ENCODE results near the gene GCLC. TPM values are rescaled to one million over a fixed set of nuclear protein-coding genes. Genes with fewer than 3 reads are reported as not detected.

Gene GCLC
- total and polyA plus RNA-seq, 4 donors: 9.6 to 22.0 (median 15.8) TPM

DNA sequence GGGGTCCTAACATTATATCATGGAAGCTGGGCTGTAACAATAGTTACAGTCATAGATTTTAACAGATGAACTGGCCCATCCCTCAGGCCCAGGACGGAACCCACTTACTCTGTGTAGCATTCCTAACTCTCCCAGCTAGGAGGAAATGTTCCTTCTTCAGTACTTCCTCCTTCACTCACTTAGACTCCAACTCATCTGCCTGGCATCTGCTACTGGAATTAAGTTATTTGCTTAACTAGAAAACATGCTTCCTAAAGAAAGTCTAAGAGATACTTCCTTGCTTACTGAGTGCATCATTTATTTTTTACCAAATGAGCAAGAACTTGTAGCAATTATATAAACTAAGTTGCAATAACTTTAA, 20.5 kb downstream of the GCLC start:
- Histone ChIP-seq H3K4me3 (ENCODE audit: low read length in 2 of 2) (no peak overlapping the region), H3K4me1 (ENCODE audit: control insufficient read depth in 1 of 2, insufficient read depth in 2 of 2, low read length in 2 of 2) (no peaks in the 10 kb centered on the region), H3K9me3 (ENCODE audit: control insufficient read depth, low read length) (no peaks in the 10 kb centered on the region), H3K27me3 (ENCODE audit: control insufficient read depth in 1 of 2, insufficient read depth in 2 of 2, low read length in 1 of 2) (no peaks in the 10 kb centered on the region), H3K27ac (ENCODE audit: low read depth in 1 of 2, low read length in 2 of 2) (no peak overlapping the region), H3K36me3 (ENCODE audit: control insufficient read depth in 1 of 2, insufficient read depth in 2 of 2, low read length in 1 of 2) (peaks cover 0 to 3% of the 10 kb centered on the region in 2 donors)
- DNase-seq (no peak), ATAC-seq (ENCODE audit: low FRiP score) (no peak)
- WGBS, 2 donors: 61 to 79% methylated on average over 1 of the region's 1 CpG
- intact Hi-C loops (cut with DNase I): no loop called here

DNA sequence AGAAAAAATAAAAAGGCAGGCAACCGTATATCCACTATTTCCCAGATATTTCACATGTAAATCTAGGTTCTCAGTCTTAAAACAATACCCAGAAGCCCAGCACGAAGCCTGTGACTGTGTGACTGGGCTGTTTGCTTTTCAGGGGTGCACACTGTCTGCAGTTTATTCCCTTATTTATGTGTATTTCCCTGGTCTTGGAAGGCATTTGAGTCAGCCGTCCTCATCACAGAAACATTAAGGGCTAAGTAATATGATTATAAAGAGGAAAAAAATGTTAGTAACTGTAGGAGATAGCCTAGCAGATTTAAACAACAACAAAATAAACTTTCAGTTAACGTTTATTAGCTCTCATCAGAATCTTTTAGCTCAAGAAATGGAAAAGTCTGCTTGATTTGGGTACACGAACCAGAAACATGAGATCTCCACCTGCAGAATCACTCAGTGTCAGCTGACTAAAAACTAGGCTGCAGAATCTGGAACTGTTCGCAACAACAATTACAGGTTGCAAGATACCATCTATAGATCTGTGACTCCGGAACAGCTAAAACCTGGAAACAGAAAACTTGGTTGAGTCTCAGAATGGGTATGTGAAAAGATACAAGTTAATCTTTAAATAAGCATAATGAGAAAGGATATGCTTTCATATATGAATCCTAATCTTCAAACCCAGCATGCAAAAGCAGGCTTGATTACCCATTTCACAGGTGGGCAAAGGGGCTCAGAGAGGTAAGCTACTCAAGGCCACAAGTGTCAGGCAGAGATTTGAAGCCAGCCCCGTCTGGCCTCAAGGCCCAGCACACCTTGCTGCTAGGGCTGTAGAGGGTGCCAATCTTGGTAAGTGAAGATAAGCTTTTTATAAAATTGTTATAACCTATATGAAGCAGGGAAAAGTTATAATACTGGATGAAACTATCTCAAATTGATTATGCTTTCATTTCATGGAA, 21.1 kb downstream of the GCLC start:
- no peaks in the 10 kb centered on the region for H3K9me3 ChIP-seq (ENCODE audit: control insufficient read depth, low read length)
- intact Hi-C loops (cut with DNase I): no loop called here
- H3K4me3 ChIP-seq (ENCODE audit: low read length in 2 of 2): no peak overlapping the region
- WGBS, 2 donors: 44 to 45% methylated on average over 8 of the region's 8 CpGs
- ATAC-seq (ENCODE audit: low FRiP score) (no peak), DNase-seq (no peak)
- no peaks in the 10 kb centered on the region for H3K27me3 ChIP-seq (ENCODE audit: control insufficient read depth in 1 of 2, insufficient read depth in 2 of 2, low read length in 1 of 2)
- peaks cover 0 to 3% of the 10 kb centered on the region in 2 donors for H3K36me3 ChIP-seq (ENCODE audit: control insufficient read depth in 1 of 2, insufficient read depth in 2 of 2, low read length in 1 of 2)
- no peak overlapping the region for H3K27ac ChIP-seq (ENCODE audit: low read depth in 1 of 2, low read length in 2 of 2)
- H3K4me1 ChIP-seq (ENCODE audit: control insufficient read depth in 1 of 2, insufficient read depth in 2 of 2, low read length in 2 of 2): no peaks in the 10 kb centered on the region

DNA sequence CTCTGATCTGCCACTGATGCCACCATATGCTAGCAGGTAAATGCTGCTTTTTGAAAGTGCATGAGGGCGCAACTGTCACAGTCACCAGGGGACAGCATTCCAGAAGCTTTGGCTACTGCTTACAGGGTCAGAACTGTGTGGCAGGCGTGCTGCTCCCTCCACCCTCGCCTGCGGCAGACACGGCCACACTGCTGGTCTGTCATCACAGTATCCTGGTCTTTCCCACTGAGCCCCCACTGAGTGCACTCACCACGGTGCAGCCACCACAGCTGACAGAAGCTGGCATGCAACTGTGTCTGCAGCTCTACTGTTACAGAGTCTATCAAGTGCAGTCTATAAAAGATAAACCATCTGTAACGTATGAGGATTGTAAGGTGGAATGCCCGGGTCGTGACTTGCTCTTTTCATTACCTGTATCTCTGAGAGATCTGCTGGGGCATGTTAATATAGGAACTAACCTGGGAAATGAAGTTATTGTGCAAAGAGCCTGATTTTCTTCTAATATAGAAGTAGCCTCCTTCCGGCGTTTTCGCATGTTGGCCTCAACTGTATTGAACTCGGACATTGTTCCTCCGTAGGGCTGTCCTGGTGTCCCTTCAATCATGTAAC, 24.5 kb downstream of the GCLC start:
- H3K36me3 ChIP-seq (ENCODE audit: control insufficient read depth in 1 of 2, insufficient read depth in 2 of 2, low read length in 1 of 2): peaks cover 0 to 3% of the 10 kb centered on the region in 2 donors
- ATAC-seq (ENCODE audit: low FRiP score) (no peak), DNase-seq (no peak)
- no peaks in the 10 kb centered on the region for H3K4me1 ChIP-seq (ENCODE audit: control insufficient read depth in 1 of 2, insufficient read depth in 2 of 2, low read length in 2 of 2)
- H3K27me3 ChIP-seq (ENCODE audit: control insufficient read depth in 1 of 2, insufficient read depth in 2 of 2, low read length in 1 of 2): no peaks in the 10 kb centered on the region
- intact Hi-C loops (cut with DNase I): no loop called here
- H3K9me3 ChIP-seq (ENCODE audit: control insufficient read depth, low read length): no peaks in the 10 kb centered on the region
- 93% methylated on average over 14 of the region's 14 CpGs for WGBS, 2 donors
- H3K27ac ChIP-seq (ENCODE audit: low read depth in 1 of 2, low read length in 2 of 2): no peak overlapping the region
- H3K4me3 ChIP-seq (ENCODE audit: low read length in 2 of 2): no peak overlapping the region

DNA sequence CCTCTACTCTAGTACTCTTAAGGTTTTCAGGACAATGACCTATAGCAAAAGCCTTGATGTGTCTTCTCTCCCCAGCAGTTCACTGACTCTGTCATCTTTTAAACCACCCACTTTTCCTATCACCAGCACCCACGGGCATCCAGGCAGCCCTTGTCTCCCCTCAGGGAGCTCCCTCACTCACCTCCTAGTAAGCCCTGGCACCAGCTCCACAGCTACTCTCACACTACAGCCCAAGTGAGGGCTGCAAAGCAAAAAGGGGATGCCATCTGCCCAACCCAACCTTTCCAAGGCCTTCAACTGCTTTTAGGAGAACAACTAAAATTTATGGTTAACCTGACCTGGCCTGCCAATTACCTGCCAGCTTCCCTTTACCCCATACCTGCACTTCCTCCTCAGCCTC, 26.0 kb downstream of the GCLC start:
- Histone ChIP-seq H3K4me1 (ENCODE audit: control insufficient read depth in 1 of 2, insufficient read depth in 2 of 2, low read length in 2 of 2) (no peaks in the 10 kb centered on the region), H3K27ac (ENCODE audit: low read depth in 1 of 2, low read length in 2 of 2) (no peak overlapping the region), H3K36me3 (ENCODE audit: control insufficient read depth in 1 of 2, insufficient read depth in 2 of 2, low read length in 1 of 2) (peaks cover 0 to 3% of the 10 kb centered on the region in 2 donors), H3K27me3 (ENCODE audit: control insufficient read depth in 1 of 2, insufficient read depth in 2 of 2, low read length in 1 of 2) (no peaks in the 10 kb centered on the region), H3K9me3 (ENCODE audit: control insufficient read depth, low read length) (no peaks in the 10 kb centered on the region), H3K4me3 (ENCODE audit: low read length in 2 of 2) (no peak overlapping the region)
- DNase-seq (no peak), ATAC-seq (ENCODE audit: low FRiP score) (no peak)
- intact Hi-C loops (cut with DNase I): no loop called here
- WGBS, 2 donors: 69 to 79% methylated on average over 1 of the region's 1 CpG

DNA sequence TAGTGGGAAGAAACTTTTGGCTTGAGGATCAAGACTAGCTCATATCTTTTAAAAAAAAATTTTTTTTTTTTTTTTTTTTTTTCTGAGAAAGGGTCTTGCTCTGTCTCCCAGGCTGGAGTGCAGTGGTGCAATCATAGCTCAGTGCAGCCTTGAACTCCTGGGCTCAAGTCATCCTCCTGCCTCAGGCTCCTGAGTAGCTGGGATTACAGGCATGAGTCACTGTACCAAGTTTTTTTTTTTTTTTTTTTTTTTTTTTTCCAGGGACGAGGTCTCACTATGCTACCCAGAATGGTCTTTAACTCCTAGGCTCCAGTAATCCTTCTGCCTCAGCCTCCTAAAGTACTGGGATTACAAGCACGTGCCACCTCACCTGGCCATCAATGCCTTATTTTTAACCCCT, 27.9 kb downstream of the GCLC start:
- Histone ChIP-seq H3K4me1 (ENCODE audit: control insufficient read depth in 1 of 2, insufficient read depth in 2 of 2, low read length in 2 of 2) (no peaks in the 10 kb centered on the region), H3K27me3 (ENCODE audit: control insufficient read depth in 1 of 2, insufficient read depth in 2 of 2, low read length in 1 of 2) (no peaks in the 10 kb centered on the region), H3K27ac (ENCODE audit: low read depth in 1 of 2, low read length in 2 of 2) (no peak overlapping the region), H3K36me3 (ENCODE audit: control insufficient read depth in 1 of 2, insufficient read depth in 2 of 2, low read length in 1 of 2) (peaks cover 0 to 3% of the 10 kb centered on the region in 2 donors), H3K9me3 (ENCODE audit: control insufficient read depth, low read length) (no peaks in the 10 kb centered on the region), H3K4me3 (ENCODE audit: low read length in 2 of 2) (no peak overlapping the region)
- intact Hi-C loops (cut with DNase I): no loop called here
- ATAC-seq (ENCODE audit: low FRiP score): no peak
- WGBS, 2 donors: 35 to 37% methylated on average over 2 of the region's 2 CpGs
- DNase-seq: no peak

DNA sequence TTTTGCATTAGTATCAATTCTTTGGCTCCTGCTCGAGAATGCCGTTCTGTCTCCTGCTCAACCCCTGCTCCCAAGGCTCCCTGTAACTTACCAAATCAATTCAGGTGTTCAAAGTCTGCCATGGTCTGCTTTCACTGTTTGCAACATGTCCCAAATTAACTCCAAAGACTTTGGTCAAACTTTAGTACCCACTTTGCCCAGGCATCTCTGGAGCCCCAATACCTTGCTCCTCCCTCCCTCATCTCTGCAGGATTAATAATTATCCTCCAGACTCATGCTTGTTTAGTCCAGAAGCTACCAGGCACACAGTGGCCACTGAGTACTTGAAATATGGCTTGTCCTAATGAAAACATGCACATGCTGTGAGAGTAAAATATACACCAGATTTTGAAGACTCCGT, 30.2 kb downstream of the GCLC start:
- intact Hi-C loops (cut with DNase I): no loop called here
- Histone ChIP-seq H3K4me3 (ENCODE audit: low read length in 2 of 2) (no peak overlapping the region), H3K9me3 (ENCODE audit: control insufficient read depth, low read length) (no peaks in the 10 kb centered on the region), H3K27ac (ENCODE audit: low read depth in 1 of 2, low read length in 2 of 2) (no peak overlapping the region), H3K27me3 (ENCODE audit: control insufficient read depth in 1 of 2, insufficient read depth in 2 of 2, low read length in 1 of 2) (no peaks in the 10 kb centered on the region), H3K36me3 (ENCODE audit: control insufficient read depth in 1 of 2, insufficient read depth in 2 of 2, low read length in 1 of 2) (peaks cover 3% of the 10 kb centered on the region in 2 donors), H3K4me1 (ENCODE audit: control insufficient read depth in 1 of 2, insufficient read depth in 2 of 2, low read length in 2 of 2) (no peaks in the 10 kb centered on the region)
- 93 to 94% methylated on average over 3 of the region's 3 CpGs for WGBS, 2 donors
- DNase-seq (no peak), ATAC-seq (ENCODE audit: low FRiP score) (no peak)

DNA sequence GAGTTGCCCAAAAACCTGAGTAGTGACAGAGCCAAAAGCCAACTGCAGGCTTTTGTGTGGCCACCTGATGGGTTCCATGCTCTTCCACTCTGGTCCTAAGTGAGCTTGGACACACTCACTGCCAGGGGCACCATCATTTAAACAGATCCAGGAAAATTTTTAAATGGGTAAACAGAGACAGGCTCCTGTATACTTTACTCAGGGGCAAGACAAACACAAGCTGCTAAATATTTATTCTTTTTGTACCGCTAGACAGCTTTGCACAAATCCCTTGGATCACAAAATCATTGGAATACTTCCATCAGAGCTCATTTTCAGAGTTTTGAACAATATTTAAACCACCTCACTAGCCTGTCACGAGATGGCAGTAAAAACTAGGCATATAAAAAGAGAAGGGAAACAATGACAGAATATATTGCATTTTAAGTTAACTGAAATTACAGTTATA, 31.4 kb downstream of the GCLC start:
- Histone ChIP-seq H3K4me1 (ENCODE audit: control insufficient read depth in 1 of 2, insufficient read depth in 2 of 2, low read length in 2 of 2) (no peaks in the 10 kb centered on the region), H3K27ac (ENCODE audit: low read depth in 1 of 2, low read length in 2 of 2) (no peak overlapping the region), H3K4me3 (ENCODE audit: low read length in 2 of 2) (no peak overlapping the region), H3K27me3 (ENCODE audit: control insufficient read depth in 1 of 2, insufficient read depth in 2 of 2, low read length in 1 of 2) (no peaks in the 10 kb centered on the region), H3K36me3 (ENCODE audit: control insufficient read depth in 1 of 2, insufficient read depth in 2 of 2, low read length in 1 of 2) (peaks cover 3% of the 10 kb centered on the region in 2 donors), H3K9me3 (ENCODE audit: control insufficient read depth, low read length) (no peaks in the 10 kb centered on the region)
- WGBS, 2 donors: 53 to 73% methylated on average over 2 of the region's 2 CpGs
- no peak for DNase-seq
- intact Hi-C loops (cut with DNase I): no loop called here
- ATAC-seq (ENCODE audit: low FRiP score): no peak

DNA sequence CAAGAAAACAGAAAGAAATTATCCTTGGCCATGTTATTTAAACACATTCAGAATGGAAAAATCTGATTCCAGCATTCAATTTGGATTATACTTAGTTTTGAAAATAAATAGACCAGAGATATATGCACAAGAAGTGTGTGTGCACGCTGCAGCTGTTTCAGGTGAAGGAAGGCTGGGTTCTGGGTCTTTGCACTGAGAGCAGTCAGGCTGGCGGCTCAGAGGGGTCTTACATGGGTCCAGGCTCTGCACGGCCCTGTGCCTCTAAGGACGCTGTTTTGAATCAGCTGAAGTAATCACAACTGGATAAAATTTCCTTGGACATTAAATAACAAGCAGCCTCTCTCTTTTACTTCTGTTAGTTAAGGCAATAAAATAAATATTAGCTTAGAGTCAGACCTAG, 31.8 kb downstream of the GCLC start:
- intact Hi-C loops (cut with DNase I): no loop called here

DNA sequence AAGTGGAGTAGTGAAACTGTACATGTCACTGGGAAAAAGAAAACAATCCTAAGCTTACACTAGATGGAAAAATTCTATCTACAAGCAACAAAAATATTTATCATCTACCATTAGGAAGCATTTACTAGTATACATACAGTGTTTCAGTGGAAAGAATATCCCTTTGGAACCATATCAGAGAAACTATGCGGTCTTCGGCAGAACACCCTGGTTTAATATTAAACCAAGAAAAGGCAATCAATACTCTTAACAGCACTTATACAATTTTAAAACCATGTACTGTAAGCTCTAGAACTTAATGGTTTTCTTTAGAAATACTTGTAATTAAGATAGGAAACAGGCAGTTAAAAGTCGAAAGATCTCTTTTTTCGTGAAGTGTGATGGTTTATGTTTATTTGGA, 32.3 kb downstream of the GCLC start:
- 68 to 90% methylated on average over 4 of the region's 4 CpGs for WGBS, 2 donors
- no peak for ATAC-seq (ENCODE audit: low FRiP score)
- peaks cover 3% of the 10 kb centered on the region in 2 donors for H3K36me3 ChIP-seq (ENCODE audit: control insufficient read depth in 1 of 2, insufficient read depth in 2 of 2, low read length in 1 of 2)

More for the DNA sequence above, 31.8 kb downstream of the GCLC start:
- Histone ChIP-seq H3K36me3 (ENCODE audit: control insufficient read depth in 1 of 2, insufficient read depth in 2 of 2, low read length in 1 of 2) (peaks cover 3% of the 10 kb centered on the region in 2 donors), H3K9me3 (ENCODE audit: control insufficient read depth, low read length) (no peaks in the 10 kb centered on the region), H3K4me3 (ENCODE audit: low read length in 2 of 2) (no peak overlapping the region), H3K27me3 (ENCODE audit: control insufficient read depth in 1 of 2, insufficient read depth in 2 of 2, low read length in 1 of 2) (no peaks in the 10 kb centered on the region), H3K4me1 (ENCODE audit: control insufficient read depth in 1 of 2, insufficient read depth in 2 of 2, low read length in 2 of 2) (no peaks in the 10 kb centered on the region), H3K27ac (ENCODE audit: low read depth in 1 of 2, low read length in 2 of 2) (no peak overlapping the region)
- DNase-seq (no peak), ATAC-seq (ENCODE audit: low FRiP score) (no peak)
- WGBS, 2 donors: 77 to 87% methylated on average over 4 of the region's 4 CpGs

More for the DNA sequence above, 32.3 kb downstream of the GCLC start:
- no peaks in the 10 kb centered on the region for H3K9me3 ChIP-seq (ENCODE audit: control insufficient read depth, low read length)
- H3K4me3 ChIP-seq (ENCODE audit: low read length in 2 of 2): no peak overlapping the region
- H3K27me3 ChIP-seq (ENCODE audit: control insufficient read depth in 1 of 2, insufficient read depth in 2 of 2, low read length in 1 of 2): no peaks in the 10 kb centered on the region
- H3K27ac ChIP-seq (ENCODE audit: low read depth in 1 of 2, low read length in 2 of 2): no peak overlapping the region
- DNase-seq: no peak
- H3K4me1 ChIP-seq (ENCODE audit: control insufficient read depth in 1 of 2, insufficient read depth in 2 of 2, low read length in 2 of 2): no peaks in the 10 kb centered on the region
- intact Hi-C loops (cut with DNase I): no loop called here

Data from aorta (tissue), 5 donors.